ENCODE measurements around the gene ANKMY1. TPM values are rescaled to one million over a fixed set of nuclear protein-coding genes. Genes with fewer than 3 reads are reported as not detected.

Gene ANKMY1
- total and polyA plus RNA-seq, 2 donors (not counting 1 experiment from before 2014, with no cell fraction given), result 51.7 to 72.1 TPM

GRCh38 chr2:240437861-240438809 is 119.7 kb downstream of the ANKMY1 start:
- ChIA-PET CTCF (interaction anchor here (0.8 to 1.4 kb wide), 2 partner anchors 288 to 377 kb away, joined by 4 read pairs; no protein-coding TSS in a partner anchor), POLR2A (no interaction called here)
- WGBS (ENCODE audit: insufficient coverage), result 30% methylated on average over 24 of the region's 24 CpGs
- Histone ChIP-seq H4K20me1 (ENCODE audit: control insufficient read depth, insufficient read depth, low read length, poor library complexity, severe bottlenecking) (peaks cover 15% of the 10 kb centered on the region), H3K4me3 (ENCODE audit: control extremely low read depth in 1 of 5, extremely low read depth in 1 of 5, insufficient read depth in 1 of 5, low read depth in 2 of 5, low read length in 4 of 5) (no peak overlapping the region), H3K36me3 (replicated peaks in 1 of 2; ENCODE audit: control extremely low read depth in 1 of 2, control insufficient read depth in 1 of 2, extremely low read depth in 1 of 2, insufficient read depth in 2 of 2, low read length in 1 of 2) (no peaks in the 10 kb centered on the region), H3K4me2 (replicated peaks; ENCODE audit: low read depth, low read length, poor library complexity, severe bottlenecking) (peak overlapping the region; percentile 31), H3K79me2 (ENCODE audit: control insufficient read depth, insufficient read depth, low read length) (no peaks in the 10 kb centered on the region), H2AFZ (ENCODE audit: insufficient read depth, low read depth, low read length, poor library complexity, severe bottlenecking) (no peak overlapping the region), H3K27ac (ENCODE audit: low read length in 2 of 2) (no peak overlapping the region), H3K27me3 (replicated peaks in 1 of 4; ENCODE audit: control extremely low read depth in 1 of 4, control insufficient read depth in 3 of 4, insufficient read depth in 4 of 4, low read length in 3 of 4) (peaks cover 0 to 51% (median 13%) of the 10 kb centered on the region in 4 experiments), H3K9ac (ENCODE audit: low read length) (no peak overlapping the region), H3K9me3 (ENCODE audit: control extremely low read depth in 1 of 3, control insufficient read depth in 2 of 3, insufficient read depth in 1 of 3, low read length in 2 of 3) (peaks cover 0 to 17% (median 0%) of the 10 kb centered on the region in 3 donors), H3K4me1 (ENCODE audit: control insufficient read depth in 2 of 2, insufficient read depth in 2 of 2, low read length in 2 of 2) (peaks cover 24 to 27% of the 10 kb centered on the region in 2 donors)
- intact Hi-C loops (cut with micrococcal nuclease), result loop anchor here (5.0 to 10.0 kb wide), 2 partner anchors 301 to 413 kb away; partner anchors contain the start of genes COPS9 and NDUFA10
- DNase-seq (peak; percentile 77), ATAC-seq (ENCODE audit: low read depth) (no peak)
- H3K27ac Mint-ChIP-seq, result no peak overlapping the region
- TF ChIP-seq CTCF (IDR thresholded peaks at IDR 0.05) (peak; percentile 97), EZH2 (IDR thresholded peaks at IDR 0.05; ENCODE audit: borderline replicate concordance, insufficient read depth, low read depth, low read length, poor library complexity, severe bottlenecking) (no peak)
- H3K4me3 Mint-ChIP-seq, result peak overlapping the region; percentile 44
- peaks cover 10% of the 10 kb centered on the region for H3K27me3 Mint-ChIP-seq
- no peaks in the 10 kb centered on the region for H3K9me3 Mint-ChIP-seq (ENCODE audit: insufficient read depth)
- peaks cover 10% of the 10 kb centered on the region for H3K4me1 Mint-ChIP-seq

GRCh38 chr2:240437551-240437860 is 120.3 kb downstream of the ANKMY1 start:
- intact Hi-C loops (cut with micrococcal nuclease), result loop anchor here (5.0 to 10.0 kb wide), 2 partner anchors 300 to 413 kb away; partner anchors contain the start of genes COPS9 and NDUFA10
- Mint-ChIP-seq H3K27ac (no peak overlapping the region), H3K4me1 (peaks cover 10% of the 10 kb centered on the region), H3K27me3 (peaks cover 10% of the 10 kb centered on the region), H3K4me3 (peak overlapping the region; percentile 59), H3K9me3 (ENCODE audit: insufficient read depth) (no peaks in the 10 kb centered on the region)
- no peak for DNase-seq
- POLR2A ChIA-PET, result no interaction called here
- no peak for ATAC-seq (ENCODE audit: low read depth)
- no peaks in the 10 kb centered on the region for H3K79me2 ChIP-seq (ENCODE audit: control insufficient read depth, insufficient read depth, low read length)
- TF ChIP-seq CTCF (IDR thresholded peaks at IDR 0.05) (no peak), EZH2 (IDR thresholded peaks at IDR 0.05; ENCODE audit: borderline replicate concordance, insufficient read depth, low read depth, low read length, poor library complexity, severe bottlenecking) (no peak)
- WGBS (ENCODE audit: insufficient coverage), result 100% methylated on average over 2 of the region's 2 CpGs
- H3K27me3 ChIP-seq (replicated peaks in 1 of 4; ENCODE audit: control extremely low read depth in 1 of 4, control insufficient read depth in 3 of 4, insufficient read depth in 4 of 4, low read length in 3 of 4), result peaks cover 0 to 51% (median 13%) of the 10 kb centered on the region in 4 experiments
- H3K4me3 ChIP-seq (ENCODE audit: control extremely low read depth in 1 of 5, extremely low read depth in 1 of 5, insufficient read depth in 1 of 5, low read depth in 2 of 5, low read length in 4 of 5), result no peak overlapping the region
- CTCF ChIA-PET, result no interaction called here
- peaks cover 24 to 27% of the 10 kb centered on the region in 2 donors for H3K4me1 ChIP-seq (ENCODE audit: control insufficient read depth in 2 of 2, insufficient read depth in 2 of 2, low read length in 2 of 2)
- no peak overlapping the region for H3K27ac ChIP-seq (ENCODE audit: low read length in 2 of 2)
- no peaks in the 10 kb centered on the region for H3K36me3 ChIP-seq (replicated peaks in 1 of 2; ENCODE audit: control extremely low read depth in 1 of 2, control insufficient read depth in 1 of 2, extremely low read depth in 1 of 2, insufficient read depth in 2 of 2, low read length in 1 of 2)
- peak overlapping the region; percentile 31 for H3K4me2 ChIP-seq (replicated peaks; ENCODE audit: low read depth, low read length, poor library complexity, severe bottlenecking)
- no peak overlapping the region for H3K9ac ChIP-seq (ENCODE audit: low read length)
- H2AFZ ChIP-seq (ENCODE audit: insufficient read depth, low read depth, low read length, poor library complexity, severe bottlenecking), result no peak overlapping the region
- peaks cover 0 to 17% (median 0%) of the 10 kb centered on the region in 3 donors for H3K9me3 ChIP-seq (ENCODE audit: control extremely low read depth in 1 of 3, control insufficient read depth in 2 of 3, insufficient read depth in 1 of 3, low read length in 2 of 3)
- peaks cover 15% of the 10 kb centered on the region for H4K20me1 ChIP-seq (ENCODE audit: control insufficient read depth, insufficient read depth, low read length, poor library complexity, severe bottlenecking)
